Peyer's patch (tissue), 4 donors: ENCODE results near the gene FTO. TPM values are rescaled to one million over a fixed set of nuclear protein-coding genes. Genes with fewer than 3 reads are reported as not detected.

Experiments
- DNase-seq, 3 donors: peaks; one replicate each; pipeline ENCODE4 v3.0.0-alpha.2; 2017 to 2019
- H3K27ac ChIP-seq, 4 donors: fragments of 200-600 bp; sonication (generic); one replicate each; pipeline ENCODE4 v1.5.1; 2016 to 2019
- H3K27me3 ChIP-seq, 2 donors: fragments of 200-600 bp; sonication (generic); one replicate each; pipeline ENCODE4 v1.5.1; 2019
- H3K36me3 ChIP-seq, 3 donors: fragments of 200-600 bp; sonication (generic); one replicate each; pipeline ENCODE4 v1.5.1; 2016 to 2019
- H3K4me1 ChIP-seq, 4 donors: fragments of 200-600 bp; sonication (generic); one replicate each; pipeline ENCODE4 v1.5.1; 2016 to 2019
- H3K4me3 ChIP-seq, 4 donors: fragments of 200-600 bp; sonication (generic); 1 replicate in 3 of 4; 2 replicates in 1 of 4; pipeline ENCODE4 v1.5.1; 2016 to 2019; ENCODE audit warnings: mild to moderate bottlenecking in 1 of 4
- H3K9me3 ChIP-seq, 4 donors: fragments of 200-600 bp; sonication (generic); one replicate each; pipeline ENCODE4 v1.5.1; 2016 to 2019; ENCODE audit warnings: mild to moderate bottlenecking in 1 of 4
- POLR2A ChIP-seq, 2 donors: fragments of 450-650 bp; IDR thresholded peaks; one replicate each; pipeline ENCODE4 v1.5.1; 2017; ENCODE audit warnings: antibody characterized with exemption in 2 of 2, mild to moderate bottlenecking in 2 of 2, moderate library complexity in 2 of 2
- total RNA-seq, 4 donors: library from RNA; depleted of rRNA; stranded (reverse); fragments of >200 nt; gene quantifications; one replicate each; pipeline ENCODE4 v1.1.0, GENCODE V29; 2016
- TF ChIP-seq, protein P1 (sequence below), 6 experiments: fragments of 450-650 bp in 4 of 6; fragments of 200-600 bp in 2 of 6; sonication (generic) in 1 of 6; IDR thresholded peaks; one replicate each; pipeline ENCODE4 v1.5.1; 2017 to 2019; ENCODE audit warnings: antibody characterized with exemption in 6 of 6, mild to moderate bottlenecking in 3 of 6, moderate library complexity in 1 of 6

FTO gene
- total RNA-seq, 4 donors from 2014 or later: 37.0 to 95.7 (median 45.1) TPM

DNA sequence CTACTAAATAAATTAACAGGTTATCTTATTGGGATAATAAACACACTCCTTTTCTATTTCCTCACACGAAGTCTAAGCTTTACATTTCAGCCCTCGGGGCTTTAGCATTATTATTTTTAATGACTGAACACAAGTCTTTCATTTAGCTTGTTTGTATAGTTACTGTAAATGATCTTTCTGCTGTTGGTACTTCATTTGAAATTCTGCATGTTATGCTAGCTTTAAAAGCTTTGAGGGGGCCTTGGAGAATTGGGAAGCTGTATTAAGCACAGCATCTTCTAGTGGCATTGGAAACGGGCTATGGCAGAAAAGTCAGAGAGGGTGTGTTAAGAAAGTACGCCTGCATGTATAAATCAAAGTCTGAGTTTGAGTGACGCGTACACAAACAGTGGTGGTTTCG lies 243.7 kb downstream of the FTO start:
- no peak for TF ChIP-seq POLR2A (IDR thresholded peaks at IDR 0.05)
- TF ChIP-seq, protein P1, sequence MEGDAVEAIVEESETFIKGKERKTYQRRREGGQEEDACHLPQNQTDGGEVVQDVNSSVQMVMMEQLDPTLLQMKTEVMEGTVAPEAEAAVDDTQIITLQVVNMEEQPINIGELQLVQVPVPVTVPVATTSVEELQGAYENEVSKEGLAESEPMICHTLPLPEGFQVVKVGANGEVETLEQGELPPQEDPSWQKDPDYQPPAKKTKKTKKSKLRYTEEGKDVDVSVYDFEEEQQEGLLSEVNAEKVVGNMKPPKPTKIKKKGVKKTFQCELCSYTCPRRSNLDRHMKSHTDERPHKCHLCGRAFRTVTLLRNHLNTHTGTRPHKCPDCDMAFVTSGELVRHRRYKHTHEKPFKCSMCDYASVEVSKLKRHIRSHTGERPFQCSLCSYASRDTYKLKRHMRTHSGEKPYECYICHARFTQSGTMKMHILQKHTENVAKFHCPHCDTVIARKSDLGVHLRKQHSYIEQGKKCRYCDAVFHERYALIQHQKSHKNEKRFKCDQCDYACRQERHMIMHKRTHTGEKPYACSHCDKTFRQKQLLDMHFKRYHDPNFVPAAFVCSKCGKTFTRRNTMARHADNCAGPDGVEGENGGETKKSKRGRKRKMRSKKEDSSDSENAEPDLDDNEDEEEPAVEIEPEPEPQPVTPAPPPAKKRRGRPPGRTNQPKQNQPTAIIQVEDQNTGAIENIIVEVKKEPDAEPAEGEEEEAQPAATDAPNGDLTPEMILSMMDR (IDR thresholded peaks at IDR 0.05): no peak
- no peak overlapping the region for H3K4me3 ChIP-seq
- H3K36me3 ChIP-seq: no peaks in the 10 kb centered on the region
- no peak for DNase-seq
- no peak overlapping the region for H3K27ac ChIP-seq
- H3K27me3 ChIP-seq: no peaks in the 10 kb centered on the region
- H3K9me3 ChIP-seq: no peaks in the 10 kb centered on the region
- peaks cover 0 to 8% (median 2%) of the 10 kb centered on the region in 4 donors for H3K4me1 ChIP-seq

DNA sequence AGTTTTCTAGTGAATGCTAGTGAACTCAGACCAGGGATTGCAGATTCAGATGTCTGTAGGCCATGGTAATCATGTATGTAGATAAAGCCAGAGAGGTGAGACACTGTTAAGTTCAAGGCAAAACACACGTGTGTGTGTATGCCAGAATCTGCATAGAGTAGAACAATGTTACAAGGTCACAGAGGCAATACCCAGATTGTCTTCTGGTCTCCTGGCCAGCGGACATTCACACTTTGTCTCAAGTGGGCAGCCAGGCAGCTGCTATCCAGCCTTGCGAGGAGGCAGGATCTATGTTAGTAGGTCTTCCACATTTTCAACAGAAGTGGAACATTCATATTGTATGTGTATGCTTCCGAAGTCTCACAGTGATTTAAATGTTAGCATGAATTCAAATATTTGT lies 244.4 kb downstream of the FTO start:
- no peak overlapping the region for H3K27ac ChIP-seq
- H3K4me1 ChIP-seq: peaks cover 0 to 10% (median 2%) of the 10 kb centered on the region in 4 donors

DNA sequence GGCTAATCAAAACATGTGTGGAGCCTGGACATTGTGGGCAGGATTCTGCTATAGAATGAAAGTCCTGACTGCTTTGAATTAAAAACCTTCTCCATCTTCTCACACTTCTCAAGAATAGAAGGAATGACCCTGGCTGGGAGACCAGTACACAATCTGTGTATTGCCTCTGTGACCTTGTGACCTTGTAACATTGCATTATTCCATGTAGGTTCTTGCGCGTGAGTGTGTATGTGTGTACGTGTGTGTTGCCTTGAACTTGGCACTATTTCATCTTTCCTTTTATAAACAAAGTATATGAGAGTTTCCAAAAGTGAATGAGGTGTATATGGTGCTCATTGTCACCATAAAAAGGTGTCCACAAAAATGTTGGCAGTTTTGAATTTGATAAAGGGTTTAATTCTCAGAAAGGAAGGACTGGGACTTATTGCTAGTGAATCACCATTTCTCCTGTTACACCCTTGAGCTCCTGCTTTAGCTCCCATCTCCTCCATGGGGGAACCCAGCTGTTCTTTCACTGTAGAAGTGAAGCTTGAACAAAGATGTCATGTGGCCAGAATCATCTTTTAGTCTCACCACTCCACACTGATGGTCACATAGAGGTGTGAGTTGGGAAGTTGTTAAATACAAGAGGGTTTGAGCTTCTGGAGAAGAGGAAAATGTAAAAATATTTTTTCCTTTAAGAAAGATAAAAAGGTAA lies 244.9 kb downstream of the FTO start:
- H3K9me3 ChIP-seq: no peaks in the 10 kb centered on the region
- no peak for DNase-seq
- no peak overlapping the region for H3K27ac ChIP-seq
- no peak overlapping the region for H3K4me3 ChIP-seq
- no peak for TF ChIP-seq POLR2A (IDR thresholded peaks at IDR 0.05)
- TF ChIP-seq, protein P1 (IDR thresholded peaks at IDR 0.05): no peak
- peaks cover 0 to 10% (median 2%) of the 10 kb centered on the region in 4 donors for H3K4me1 ChIP-seq
- H3K27me3 ChIP-seq: no peaks in the 10 kb centered on the region
- H3K36me3 ChIP-seq: no peaks in the 10 kb centered on the region

More for the DNA sequence above, 244.4 kb downstream of the FTO start:
- Histone ChIP-seq H3K9me3 (no peaks in the 10 kb centered on the region), H3K36me3 (no peaks in the 10 kb centered on the region), H3K27me3 (no peaks in the 10 kb centered on the region), H3K4me3 (no peak overlapping the region)
- TF ChIP-seq POLR2A (IDR thresholded peaks at IDR 0.05): no peak
- TF ChIP-seq, protein P1 (IDR thresholded peaks at IDR 0.05): no peak
- no peak for DNase-seq

DNA sequence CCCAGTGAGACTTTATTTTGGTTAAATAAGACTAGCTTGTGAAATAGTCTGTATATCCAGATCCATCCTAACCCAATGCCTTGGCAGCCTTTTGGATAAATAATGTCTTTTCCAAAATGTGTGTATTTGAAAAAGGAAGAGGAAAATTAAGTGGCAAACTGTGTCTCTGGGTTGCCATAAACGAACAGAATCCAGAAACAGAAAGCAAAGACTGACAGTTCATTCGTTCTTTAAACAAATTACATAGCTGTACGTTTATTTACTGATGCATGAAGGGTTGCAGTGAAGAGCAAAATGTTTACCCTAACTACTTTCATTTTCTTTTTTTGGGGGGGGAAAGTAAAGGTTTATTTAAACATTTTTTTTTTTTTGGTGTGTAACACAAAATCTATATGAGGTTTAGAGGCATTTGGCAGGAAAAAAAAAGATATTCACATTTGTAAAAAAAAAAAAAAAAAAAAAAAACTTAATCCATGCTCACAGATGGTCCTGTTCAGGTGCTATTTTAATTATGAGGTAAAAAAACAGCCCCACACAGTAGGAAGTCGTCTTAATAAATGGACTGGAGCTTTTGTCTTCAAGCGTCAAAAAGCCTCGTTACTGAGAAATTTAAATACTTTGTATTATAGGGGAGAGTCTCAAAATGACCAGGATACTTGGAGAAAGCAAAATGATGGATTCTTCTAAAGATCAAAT lies 245.9 kb downstream of the FTO start:
- peaks cover 0 to 10% (median 2%) of the 10 kb centered on the region in 4 donors for H3K4me1 ChIP-seq
- H3K36me3 ChIP-seq: no peaks in the 10 kb centered on the region
- no peak overlapping the region for H3K4me3 ChIP-seq
- H3K27me3 ChIP-seq: no peaks in the 10 kb centered on the region
- H3K9me3 ChIP-seq: no peaks in the 10 kb centered on the region
- H3K27ac ChIP-seq: no peak overlapping the region
- no peak for TF ChIP-seq POLR2A (IDR thresholded peaks at IDR 0.05)
- TF ChIP-seq, protein P1 (IDR thresholded peaks at IDR 0.05): no peak
- DNase-seq: no peak

DNA sequence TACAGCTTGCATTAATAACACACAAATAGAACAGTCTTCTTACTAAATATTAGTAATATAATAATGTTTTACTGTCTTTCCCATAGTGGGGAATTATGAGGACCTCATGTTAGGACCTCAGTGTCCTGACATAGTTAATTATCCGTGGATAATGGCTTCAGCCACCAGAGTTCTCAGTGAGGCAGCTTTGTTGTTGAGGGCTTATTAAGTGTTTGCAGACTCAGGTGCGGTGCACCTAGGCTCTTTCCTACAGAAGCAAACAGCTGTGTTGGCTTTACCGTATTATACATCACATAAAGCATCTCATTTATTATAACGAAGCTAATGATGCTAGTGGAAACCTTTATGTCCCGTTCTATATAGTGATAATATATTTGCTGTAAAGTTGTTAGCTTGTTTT lies 246.7 kb downstream of the FTO start:
- Histone ChIP-seq H3K27me3 (no peaks in the 10 kb centered on the region), H3K4me1 (peaks cover 0 to 10% (median 2%) of the 10 kb centered on the region in 4 donors), H3K9me3 (no peaks in the 10 kb centered on the region), H3K27ac (no peak overlapping the region), H3K4me3 (no peak overlapping the region), H3K36me3 (no peaks in the 10 kb centered on the region)
- no peak for DNase-seq
- no peak for TF ChIP-seq POLR2A (IDR thresholded peaks at IDR 0.05)
